Measurements from ENCODE around the gene PDX1.
"Not testable (repeated sequence)": the region's sequence is repeated elsewhere in the genome, so short reads cannot be mapped to it uniquely, and the experiment has no call there.

PDX1 gene

GRCh38 chr13:27956576-27957300 lies 36.9 kb downstream of the PDX1 start:
- no peak for DNase-seq (ENCODE audit: low read depth)

DNA sequence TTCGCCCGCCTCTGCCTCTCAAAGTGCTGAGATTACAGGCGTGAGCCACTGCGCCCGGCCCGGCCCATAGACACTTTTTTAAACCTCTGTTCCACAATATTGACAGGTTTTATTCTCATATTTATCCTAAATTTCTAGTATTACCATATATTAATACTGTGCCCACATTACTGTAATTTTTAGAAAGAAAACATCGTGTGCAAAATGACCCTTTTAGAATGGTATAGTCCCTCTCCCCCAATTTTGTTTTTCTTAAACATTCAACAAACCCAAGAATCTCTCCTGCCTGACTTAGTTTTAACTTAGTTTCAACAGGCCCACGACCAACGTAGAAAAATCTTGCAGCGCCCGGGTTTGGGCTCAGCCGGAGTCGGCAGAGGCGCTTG lies 40.2 kb downstream of the PDX1 start:
- DNase-seq (ENCODE audit: low read depth) = no peak

DNA sequence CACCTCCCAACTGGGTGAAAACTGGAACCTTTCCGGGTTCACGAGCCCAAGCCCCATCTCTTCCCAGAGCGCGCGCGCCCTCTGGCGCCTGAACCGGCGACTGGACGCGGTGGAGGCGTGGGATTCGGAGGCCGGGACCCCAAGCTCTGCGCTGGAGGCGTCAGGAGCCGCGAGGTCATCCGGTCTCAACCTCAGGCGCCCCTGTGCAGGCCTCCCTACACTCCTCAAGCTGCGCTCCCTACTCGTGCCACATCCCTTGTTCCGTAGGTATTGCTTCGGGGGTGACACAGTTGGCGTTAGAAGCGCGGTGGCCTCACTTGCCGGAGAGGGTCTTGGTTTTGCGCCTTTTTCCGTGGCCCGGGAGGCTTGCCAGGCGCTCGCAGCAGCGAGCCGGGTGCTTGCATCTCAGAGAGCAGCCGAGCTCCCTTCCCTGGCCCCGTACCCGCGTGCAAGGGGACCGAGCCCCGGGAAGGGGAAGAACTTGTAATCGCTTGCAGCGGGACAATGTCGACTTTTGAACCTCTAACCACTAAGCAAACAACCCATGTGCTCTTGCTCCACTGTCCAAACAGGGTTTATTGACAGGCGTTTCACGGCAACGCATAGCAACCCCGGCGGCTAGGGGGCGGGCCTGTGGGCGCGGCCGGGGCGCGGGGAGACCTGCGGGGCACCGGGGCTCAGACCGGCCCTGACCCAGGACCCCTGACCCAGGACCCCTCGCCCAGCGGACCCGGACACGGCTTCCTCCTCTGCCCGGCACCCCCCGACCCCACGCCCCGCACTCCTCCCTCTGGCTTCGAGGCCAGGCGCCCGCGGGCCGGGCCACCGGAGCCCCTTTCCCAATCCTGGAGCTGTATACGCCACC lies 40.8 kb downstream of the PDX1 start:
- peak; percentile 28 for DNase-seq (ENCODE audit: low read depth)

DNA sequence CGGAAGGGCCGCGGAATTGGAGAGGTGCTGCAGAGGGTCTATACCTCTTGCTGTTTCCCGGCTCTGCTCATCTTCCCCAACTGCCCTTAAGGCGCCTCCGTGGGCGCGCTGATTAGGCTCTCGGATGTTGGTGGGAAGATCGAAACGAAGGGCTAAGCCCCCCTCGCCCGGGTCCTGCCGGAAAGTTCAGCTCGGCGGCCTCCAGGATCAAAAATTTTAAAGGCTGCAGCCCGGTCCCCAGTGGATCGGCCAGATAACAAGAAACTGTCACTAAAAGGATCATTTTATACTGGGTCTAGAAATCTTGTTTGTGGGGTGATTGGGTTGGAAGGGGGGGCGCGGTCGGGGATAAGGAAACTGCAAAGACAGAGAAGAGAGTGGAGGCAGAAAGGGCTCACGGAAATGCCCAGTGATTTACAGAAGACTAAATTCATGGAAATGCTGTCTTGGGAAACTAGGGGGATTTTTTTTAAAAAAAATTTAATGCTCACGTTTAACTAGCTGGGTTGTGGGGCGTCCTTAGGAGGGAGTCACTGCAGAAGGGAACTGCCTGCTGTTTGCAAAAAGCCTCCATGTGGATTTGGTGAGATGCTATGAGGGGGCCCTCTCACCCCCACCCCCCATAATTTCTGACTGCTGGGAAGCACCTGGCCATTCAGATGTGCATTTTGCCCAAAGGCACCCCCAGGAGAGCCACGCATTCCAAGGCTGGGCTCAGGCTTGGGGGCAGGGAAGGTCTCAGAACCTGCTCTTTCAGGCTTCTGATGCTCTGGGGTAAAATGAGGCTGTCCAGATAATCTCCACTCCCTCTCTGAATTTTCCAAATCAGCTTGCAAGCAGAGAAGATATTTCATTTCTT lies 41.7 kb downstream of the PDX1 start:
- DNase-seq (ENCODE audit: low read depth) = no peak

GRCh38 chr13:27962128-27962841 lies 42.5 kb downstream of the PDX1 start:
- DNase-seq (ENCODE audit: low read depth) = no peak

DNA sequence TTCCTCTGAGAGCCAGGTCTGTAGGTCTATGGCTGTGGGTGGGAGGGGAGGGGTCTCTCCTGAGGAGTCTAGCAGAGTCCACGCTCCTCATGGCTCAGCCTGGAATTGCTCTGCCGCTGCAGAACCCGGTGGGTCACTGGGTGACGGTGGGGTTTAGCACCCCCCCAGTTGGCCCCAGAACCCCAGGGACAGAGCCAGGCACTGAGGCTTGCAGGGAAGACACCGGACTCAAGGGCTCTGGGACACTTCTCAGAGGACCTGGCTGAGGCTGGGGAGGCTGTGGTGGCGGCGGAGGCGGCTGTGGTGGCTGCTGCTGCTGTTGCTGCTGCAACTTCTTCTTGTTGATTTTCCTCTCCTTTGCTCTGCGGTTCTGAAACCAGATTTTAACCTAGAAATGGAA lies 43.2 kb downstream of the PDX1 start:
- no peak for DNase-seq (ENCODE audit: low read depth)

DNA sequence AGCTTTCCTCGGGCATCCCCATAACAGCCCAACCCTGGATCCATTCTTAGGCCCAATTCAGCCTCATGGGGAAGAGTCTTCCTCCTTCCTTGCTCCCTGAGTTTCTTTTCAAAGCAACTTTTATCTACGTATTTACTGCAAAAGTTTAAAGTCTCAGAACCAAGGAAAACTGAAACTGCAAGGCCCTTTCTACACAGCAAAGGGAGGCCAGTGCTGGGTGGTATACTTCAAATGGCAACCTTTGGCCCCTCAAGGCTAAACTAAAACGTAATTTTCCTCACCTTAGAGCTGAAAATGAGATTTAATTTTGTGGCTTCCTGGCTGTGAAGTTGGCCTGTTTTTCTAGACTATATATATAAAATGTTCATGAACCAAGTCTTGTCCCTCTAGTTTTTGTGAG lies 43.7 kb downstream of the PDX1 start:
- no peak for DNase-seq (ENCODE audit: low read depth)

- not testable (repeated sequence) for DNase-seq (ENCODE audit: low read depth)
Observed at GRCh38 chr13:27964206-27964605, 44.4 kb downstream of the PDX1 start.

GRCh38 chr13:27964741-27965323 lies 45.0 kb downstream of the PDX1 start:
- DNase-seq (ENCODE audit: low read depth) = no peak

GRCh38 chr13:27965343-27965739 lies 45.5 kb downstream of the PDX1 start:
- DNase-seq (ENCODE audit: low read depth) = no peak

DNA sequence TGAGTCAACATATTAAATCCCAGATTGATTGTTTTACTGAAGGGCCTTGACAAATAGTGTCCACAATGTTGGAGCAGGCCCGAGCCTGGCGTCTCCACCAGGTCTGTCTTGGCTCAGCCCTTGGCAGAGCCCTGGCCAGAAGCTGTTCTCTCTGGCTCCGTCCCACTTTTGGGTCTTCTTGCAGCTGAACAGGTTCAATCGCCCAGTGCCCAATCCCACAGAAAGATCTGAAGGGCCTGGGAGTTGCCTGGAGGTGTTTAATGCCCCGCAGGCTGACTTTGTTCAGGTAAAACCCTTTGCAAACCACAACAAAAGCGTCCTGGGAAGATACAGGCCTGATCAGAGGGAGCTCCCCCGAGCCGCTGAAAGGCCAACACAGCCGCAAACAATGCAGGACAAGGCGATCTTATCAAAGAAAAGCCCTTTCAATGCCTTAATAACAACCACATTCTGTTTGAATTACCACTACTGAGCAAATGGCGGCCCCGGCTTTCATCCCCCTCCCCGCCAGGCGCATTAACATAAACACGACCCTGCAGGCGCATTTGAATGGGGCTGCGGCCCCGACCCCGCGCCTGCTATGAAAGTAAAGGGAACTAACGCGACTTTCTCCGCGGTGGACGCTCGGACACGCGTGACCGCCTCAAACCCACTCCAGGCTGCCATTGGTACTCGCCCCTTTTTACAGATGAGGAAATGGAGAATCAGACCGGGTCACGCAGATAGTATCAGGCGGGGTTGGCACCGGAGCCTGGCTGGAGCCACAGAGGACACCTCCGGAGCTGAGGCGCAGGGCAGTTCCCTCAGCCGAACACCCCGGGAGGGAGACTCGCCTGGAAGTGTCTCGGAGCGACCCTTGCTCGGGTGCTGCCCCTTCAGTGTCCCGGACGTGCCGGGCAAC lies 46.2 kb downstream of the PDX1 start:
- no peak for DNase-seq (ENCODE audit: low read depth)

GRCh38 chr13:27966641-27967202 lies 46.9 kb downstream of the PDX1 start:
- DNase-seq (ENCODE audit: low read depth) = no peak

DNA sequence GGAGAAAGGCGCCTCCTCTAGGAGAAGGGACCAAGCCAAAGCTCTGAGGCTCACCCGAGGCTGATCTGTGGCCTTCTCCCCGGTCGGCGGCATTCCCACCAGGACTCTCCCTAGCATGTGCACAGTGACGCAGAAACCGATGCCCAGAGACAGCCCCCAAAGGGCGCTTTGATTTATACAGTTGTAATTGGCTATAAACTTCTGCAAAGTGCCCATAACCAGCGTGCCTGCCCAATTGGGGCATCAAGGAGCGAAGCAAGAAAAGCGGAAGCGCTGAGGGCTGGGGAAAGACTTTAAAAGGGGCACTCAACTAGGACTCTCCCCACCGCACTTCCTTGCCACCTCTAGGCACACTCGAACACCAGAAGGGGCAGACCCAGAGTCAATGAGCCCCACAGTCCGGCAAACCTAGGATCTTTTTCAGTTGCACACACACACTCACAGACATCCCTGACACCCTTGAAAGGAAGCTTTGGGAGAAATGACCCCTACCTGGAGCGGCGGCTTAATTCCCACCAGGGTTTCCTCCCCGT lies 47.5 kb downstream of the PDX1 start:
- no peak for DNase-seq (ENCODE audit: low read depth)

DNA sequence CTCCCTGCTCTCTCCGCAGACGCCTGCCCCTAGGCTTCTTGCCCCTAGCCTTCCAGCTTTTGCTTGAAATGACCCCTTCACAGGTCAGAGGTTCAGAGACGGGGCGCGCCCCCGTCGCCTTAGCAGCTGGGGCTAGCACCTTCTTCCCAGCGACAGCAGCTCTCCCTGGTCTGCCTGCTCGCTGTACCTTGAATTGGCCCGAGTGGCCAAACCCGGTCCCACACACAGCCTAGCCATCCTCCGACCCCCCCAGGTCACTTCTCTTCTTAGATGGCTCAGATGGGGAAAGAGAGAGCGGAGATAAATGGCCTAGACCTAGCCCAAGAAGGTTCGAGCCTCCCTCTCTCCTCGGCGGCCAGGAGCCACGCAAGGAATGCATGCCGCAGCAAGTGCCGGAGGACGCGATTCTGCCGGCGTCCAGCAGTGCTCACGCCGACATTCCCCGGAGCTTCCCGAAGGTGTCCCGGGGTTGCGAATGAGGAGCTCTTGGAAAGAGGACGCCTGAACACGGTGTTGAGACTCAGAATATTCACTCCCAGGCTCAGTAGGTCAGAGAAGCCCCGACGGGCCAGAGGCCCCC lies 48.0 kb downstream of the PDX1 start:
- peak; percentile 11 for DNase-seq (ENCODE audit: low read depth)

DNA sequence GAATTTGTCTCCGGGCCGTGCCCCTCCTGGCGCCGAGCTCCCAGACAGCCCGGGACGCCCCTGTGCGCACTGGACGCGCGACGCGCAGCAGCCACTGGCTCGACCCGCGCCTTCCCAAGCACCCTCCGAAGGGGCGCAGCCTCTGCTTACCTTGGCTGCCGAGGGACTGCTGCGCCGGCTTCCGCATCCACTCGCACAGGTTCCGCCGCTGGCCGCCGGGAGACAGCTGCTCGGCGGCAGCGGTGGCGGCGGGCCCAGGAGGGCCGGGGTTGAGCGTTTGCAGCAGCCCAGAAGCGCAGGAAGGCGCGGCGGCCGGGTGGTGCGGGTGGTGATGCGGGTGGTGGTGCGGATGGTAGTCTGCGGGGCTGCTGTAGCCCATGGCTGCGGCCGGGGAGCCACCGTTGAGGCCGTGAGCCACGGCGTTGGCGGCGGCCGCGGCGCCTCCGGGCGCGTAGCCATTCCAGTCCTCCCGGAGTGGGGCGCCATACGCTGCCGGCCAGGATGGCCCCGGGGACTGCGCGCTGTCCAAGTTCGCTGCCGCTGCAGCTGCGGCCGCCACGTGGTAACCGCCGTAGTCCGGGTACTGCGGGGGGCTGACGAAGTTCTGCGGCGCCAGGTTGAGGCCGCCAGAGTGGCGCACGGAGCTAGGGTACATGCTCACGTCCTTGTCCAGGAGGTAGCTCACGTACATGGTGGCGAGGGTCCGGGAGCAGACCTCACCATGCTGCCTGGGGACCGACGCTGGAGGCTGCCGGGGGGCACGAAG lies 48.7 kb downstream of the PDX1 start:
- DNase-seq (ENCODE audit: low read depth) = no peak

DNA sequence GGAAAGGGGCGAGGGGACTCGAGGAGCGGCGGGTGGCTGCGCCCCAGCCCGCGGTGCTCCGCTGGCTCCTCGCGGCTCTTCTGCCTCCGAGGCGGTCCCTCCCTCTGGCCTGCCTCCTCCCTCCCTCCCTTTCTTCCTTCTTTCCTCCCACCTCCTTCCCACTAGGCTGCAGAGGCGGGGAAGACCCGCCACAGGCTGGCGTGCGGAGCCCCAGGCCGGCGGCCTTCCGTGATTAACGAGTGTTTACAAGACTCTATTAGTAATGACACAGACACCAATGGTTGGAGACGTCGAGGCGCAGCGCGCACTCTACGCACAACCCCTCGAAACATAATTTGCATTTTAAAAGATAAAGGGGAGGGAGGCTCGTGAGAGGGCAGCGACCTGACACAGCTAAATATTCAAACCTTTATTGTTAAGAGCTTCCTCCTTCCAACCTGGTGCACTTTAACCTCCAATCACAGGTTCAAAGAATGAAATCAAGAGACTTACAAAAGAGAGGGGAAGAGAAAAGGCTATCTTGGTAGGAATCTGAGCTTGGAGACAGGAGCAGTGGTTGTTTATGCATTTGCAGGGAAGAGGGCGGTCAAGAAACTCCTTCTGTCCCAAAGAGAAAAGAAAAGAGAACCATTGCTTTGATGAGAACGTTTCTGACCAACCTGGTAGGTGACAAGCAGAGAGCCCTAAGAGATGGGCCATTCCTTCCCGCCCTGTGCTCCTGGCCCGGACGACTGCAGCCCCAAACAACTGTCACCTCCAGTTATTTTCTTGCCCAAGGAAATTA lies 49.5 kb downstream of the PDX1 start, which contains the start of gene CDX2:
Gene CDX2 (minus strand): TSS at position 234 of the 784 bp plus-strand sequence. CDS start 309 bp downstream, outside the sequence.
- no peak for DNase-seq (ENCODE audit: low read depth)

DNA sequence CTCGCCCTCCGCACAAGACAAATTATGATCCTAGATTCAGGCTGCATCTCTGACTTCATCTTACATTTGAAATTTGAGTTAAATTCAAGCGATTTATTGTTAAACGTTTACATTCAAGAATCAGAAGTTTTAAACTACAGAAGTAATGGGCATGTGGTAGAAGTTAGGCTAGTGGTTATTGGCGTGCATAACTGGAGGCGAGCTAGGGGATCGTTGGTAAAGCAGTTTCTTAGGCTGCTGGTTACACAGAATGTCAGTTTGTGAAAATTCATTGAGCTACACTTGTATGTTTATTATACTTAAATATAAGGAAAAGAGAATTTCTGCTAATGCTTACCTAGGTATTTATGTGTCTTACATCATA lies 50.0 kb downstream of the PDX1 start:
- DNase-seq (ENCODE audit: low read depth) = no peak
